Omental fat pad (tissue), 4 donors: ENCODE measurements around the gene APOBEC3F. TPM values are rescaled to one million over a fixed set of nuclear protein-coding genes. Genes with fewer than 3 reads are reported as not detected.

Experiments
- ATAC-seq: fragments of 150-250 bp; one replicate; pipeline ENCODE4 v1.9.1; 2016; ENCODE audit warnings: mild to moderate bottlenecking, moderate library complexity; ENCODE audit not compliant: low FRiP score
- DNase-seq: peaks from one replicate; pipeline ENCODE4 v3.0.0-alpha.2; 2019; ENCODE audit warnings: low spot score
- total RNA-seq, 4 donors: library from RNA; depleted of rRNA; stranded (reverse); fragments of >200 nt; gene quantifications; one replicate each; pipeline ENCODE4 v1.1.0, GENCODE V29; 2016
- TF ChIP-seq, protein P1 (sequence below), 3 donors: fragments of 450-650 bp; IDR thresholded peaks; one replicate each; pipeline ENCODE4 v1.5.1; 2016 to 2017; ENCODE audit warnings: antibody characterized with exemption in 3 of 3, mild to moderate bottlenecking in 3 of 3, moderate library complexity in 2 of 3

APOBEC3F gene
- total RNA-seq, 4 donors from 2014 or later = 1.8 to 9.0 (median 2.6) TPM

DNA sequence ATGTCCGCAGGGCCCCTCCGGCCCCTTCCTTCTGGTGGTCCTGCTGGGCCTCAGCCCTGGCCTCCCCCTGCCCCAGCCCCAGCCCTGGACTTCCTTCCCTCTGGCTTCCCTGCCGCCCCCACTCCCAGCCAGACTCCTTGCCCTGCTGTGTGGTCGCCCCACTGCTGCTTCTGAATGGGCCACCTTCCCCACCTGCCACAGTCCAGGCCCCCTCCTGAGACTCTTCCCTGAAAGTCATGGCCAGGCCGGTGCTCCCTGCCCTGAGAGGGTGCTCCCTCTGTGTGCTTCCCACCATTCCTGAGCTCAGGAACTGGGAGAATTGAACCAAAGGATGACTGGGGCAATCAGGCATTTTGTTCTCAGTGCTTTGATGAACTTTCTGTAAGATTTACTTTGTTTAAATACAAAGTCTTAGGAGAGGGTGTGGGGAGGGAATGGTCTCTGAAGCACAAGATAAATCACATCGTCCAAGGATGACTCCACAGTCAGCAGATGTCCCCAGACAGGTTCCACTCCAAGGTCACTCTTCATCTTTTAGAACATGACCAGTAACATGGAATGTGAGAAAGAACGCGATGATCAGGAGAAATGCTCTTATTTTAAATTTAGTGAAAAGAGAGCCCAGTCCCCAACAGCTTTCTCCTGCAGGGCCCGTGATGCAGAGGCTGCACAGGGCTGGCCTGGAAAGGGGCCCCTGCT is 19.0 kb upstream of the APOBEC3F start:
- TF ChIP-seq, protein P1, sequence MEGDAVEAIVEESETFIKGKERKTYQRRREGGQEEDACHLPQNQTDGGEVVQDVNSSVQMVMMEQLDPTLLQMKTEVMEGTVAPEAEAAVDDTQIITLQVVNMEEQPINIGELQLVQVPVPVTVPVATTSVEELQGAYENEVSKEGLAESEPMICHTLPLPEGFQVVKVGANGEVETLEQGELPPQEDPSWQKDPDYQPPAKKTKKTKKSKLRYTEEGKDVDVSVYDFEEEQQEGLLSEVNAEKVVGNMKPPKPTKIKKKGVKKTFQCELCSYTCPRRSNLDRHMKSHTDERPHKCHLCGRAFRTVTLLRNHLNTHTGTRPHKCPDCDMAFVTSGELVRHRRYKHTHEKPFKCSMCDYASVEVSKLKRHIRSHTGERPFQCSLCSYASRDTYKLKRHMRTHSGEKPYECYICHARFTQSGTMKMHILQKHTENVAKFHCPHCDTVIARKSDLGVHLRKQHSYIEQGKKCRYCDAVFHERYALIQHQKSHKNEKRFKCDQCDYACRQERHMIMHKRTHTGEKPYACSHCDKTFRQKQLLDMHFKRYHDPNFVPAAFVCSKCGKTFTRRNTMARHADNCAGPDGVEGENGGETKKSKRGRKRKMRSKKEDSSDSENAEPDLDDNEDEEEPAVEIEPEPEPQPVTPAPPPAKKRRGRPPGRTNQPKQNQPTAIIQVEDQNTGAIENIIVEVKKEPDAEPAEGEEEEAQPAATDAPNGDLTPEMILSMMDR (IDR thresholded peaks at IDR 0.05) = no peak
- DNase-seq = no peak
- ATAC-seq = no peak

DNA sequence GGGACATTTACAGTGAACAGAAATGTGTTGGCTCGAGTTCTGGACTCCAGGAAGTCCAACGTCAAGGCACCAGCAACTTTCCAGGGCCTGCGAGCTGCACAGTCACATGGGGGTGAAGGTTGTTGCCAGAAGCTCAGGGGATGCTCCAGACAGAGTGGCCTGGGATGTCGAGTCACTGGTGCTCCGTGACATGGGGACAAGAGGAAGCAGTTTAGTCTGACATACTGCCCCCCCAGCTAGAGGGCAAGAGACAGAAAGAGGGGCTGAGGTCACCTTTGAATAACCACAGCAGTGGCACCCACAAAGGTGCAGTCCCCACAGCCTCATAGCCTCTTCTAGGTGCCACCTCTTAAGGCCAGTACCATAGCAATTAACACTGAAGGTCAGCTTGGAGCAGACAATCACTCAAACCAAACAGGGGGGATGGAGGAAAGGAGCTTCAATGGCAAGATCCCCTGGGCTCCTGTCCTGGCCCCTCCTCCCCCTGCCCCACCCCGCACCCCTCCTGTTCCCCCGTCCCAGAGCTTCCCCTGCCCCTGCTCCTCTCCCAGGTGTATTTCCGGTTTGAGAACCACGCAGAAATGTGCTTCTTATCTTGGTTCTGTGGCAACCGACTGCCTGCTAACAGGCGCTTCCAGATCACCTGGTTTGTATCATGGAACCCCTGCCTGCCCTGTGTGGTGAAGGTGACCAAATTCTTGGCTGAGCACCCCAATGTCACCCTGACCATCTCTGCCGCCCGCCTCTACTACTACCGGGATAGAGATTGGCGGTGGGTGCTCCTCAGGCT is 15.9 kb upstream of the APOBEC3F start:
- TF ChIP-seq, protein P1 (IDR thresholded peaks at IDR 0.05) = no peak
- DNase-seq = no peak
- ATAC-seq = no peak

DNA sequence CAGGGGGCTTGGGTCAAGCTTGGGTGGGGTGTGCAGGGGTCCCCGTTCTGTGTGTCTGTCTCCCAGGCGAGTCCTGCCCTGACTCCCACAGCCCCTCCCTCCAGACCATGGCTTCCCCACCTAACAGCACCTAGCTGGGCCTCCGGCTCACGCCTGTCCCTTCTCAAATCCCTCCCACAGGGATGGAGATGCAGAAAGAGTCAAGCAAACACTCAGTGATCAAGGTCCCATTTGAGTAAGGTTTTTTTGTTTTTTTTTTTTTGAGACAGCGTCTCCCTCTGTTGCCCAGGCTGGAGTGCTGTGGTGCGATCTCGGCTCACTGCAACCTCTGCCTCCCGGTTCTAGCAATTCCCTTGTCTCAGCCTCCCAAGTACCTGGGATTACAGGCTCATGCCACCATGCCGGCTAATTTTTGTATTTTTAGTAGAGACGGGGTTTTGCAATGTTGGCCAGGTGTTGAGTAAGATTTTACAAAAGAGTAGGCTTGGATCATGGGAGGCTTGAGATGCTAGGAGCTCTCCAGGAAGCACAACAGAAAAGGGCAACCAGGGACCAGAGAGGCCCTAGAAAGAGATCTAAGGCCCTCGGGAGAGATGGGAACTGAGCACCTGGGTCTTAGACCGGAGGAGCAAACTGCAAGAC is 14.0 kb upstream of the APOBEC3F start:
- TF ChIP-seq, protein P1 (IDR thresholded peaks at IDR 0.05) = no peak
- DNase-seq (no peak), ATAC-seq (no peak)

DNA sequence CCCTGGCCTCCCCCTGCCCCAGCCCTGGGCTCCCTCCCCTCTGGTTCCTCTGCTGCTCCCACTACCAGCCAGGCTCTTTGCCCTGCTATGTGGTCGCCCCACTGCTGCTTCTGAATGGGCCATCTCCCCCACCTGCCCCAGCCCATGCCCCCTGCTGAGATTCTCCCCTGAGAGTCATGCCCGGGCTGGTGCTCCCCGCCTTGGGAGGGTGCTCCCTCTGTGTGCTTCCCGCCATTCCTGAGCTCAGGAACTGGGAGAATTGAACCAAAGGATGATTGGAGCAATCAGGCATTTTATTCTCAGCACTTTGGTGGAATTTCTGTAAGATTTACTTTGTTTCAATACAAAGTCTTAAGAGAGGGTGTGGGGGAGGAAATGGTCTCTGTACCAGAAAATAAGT is 12.9 kb upstream of the APOBEC3F start:
- TF ChIP-seq, protein P1 (IDR thresholded peaks at IDR 0.05) = no peak
- DNase-seq = no peak
- no peak for ATAC-seq

DNA sequence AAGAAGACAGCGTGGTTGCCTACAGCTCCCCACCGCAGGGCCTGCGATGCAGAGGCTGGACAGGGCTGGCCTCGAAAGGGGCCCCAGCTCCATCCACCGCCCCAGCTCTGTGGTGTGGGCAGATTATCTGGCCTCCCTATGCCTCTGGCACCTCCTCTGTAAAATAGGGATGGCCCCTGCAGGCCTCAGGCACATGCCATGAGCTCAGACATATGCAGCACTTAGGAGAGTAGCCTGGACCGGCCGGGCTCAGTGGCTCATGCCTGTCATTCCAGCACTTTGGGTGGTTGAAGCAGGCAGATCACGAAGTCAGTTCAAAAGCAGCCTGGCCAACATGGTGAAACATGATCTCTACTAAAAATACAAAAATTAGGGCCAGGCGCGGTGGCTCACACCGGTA is 12.4 kb upstream of the APOBEC3F start:
- DNase-seq (no peak), ATAC-seq (no peak)
- TF ChIP-seq, protein P1 (IDR thresholded peaks at IDR 0.05) = no peak

DNA sequence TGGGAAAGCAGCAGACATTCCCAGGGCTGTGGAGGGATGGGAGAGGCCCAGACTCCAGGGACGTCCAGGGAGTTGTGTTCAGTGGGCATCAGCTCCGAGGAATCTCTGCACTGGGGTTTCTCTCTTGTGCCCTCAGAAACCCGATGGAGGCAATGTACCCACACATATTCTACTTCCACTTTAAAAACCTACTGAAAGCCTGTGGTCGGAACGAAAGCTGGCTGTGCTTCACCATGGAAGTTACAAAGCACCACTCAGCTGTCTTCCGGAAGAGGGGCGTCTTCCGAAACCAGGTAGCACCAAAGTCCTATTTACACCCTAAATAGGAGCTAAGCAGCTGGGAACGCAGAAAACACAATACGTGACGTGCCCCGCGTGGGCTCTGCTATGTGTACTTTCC is 11.4 kb upstream of the APOBEC3F start:
- DNase-seq (no peak), ATAC-seq (no peak)
- TF ChIP-seq, protein P1 (IDR thresholded peaks at IDR 0.05) = no peak
